GM10266 (cell line): ENCODE measurements around the gene UBA7.

Source experiments
- DNase-seq: peaks from one replicate; pipeline ENCODE4 v3.0.0; 2012; ENCODE audit errors: extremely low spot score
- CTCF ChIP-seq: IDR thresholded peaks from 2 replicates; pipeline ENCODE4 v1.5.1; 2012; ENCODE audit warnings: mild to moderate bottlenecking, low read depth; ENCODE audit not compliant: control insufficient read depth, insufficient read depth; ENCODE audit errors: missing control alignments

Gene UBA7, protein sequence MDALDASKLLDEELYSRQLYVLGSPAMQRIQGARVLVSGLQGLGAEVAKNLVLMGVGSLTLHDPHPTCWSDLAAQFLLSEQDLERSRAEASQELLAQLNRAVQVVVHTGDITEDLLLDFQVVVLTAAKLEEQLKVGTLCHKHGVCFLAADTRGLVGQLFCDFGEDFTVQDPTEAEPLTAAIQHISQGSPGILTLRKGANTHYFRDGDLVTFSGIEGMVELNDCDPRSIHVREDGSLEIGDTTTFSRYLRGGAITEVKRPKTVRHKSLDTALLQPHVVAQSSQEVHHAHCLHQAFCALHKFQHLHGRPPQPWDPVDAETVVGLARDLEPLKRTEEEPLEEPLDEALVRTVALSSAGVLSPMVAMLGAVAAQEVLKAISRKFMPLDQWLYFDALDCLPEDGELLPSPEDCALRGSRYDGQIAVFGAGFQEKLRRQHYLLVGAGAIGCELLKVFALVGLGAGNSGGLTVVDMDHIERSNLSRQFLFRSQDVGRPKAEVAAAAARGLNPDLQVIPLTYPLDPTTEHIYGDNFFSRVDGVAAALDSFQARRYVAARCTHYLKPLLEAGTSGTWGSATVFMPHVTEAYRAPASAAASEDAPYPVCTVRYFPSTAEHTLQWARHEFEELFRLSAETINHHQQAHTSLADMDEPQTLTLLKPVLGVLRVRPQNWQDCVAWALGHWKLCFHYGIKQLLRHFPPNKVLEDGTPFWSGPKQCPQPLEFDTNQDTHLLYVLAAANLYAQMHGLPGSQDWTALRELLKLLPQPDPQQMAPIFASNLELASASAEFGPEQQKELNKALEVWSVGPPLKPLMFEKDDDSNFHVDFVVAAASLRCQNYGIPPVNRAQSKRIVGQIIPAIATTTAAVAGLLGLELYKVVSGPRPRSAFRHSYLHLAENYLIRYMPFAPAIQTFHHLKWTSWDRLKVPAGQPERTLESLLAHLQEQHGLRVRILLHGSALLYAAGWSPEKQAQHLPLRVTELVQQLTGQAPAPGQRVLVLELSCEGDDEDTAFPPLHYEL

GRCh38 chr3:49813497-49814174 lies at the start of gene UBA7:
TSS of gene UBA7 (minus strand) at chr3:49813953. CDS start at chr3:49813787, 166 bp downstream.
- DNase-seq: peak; percentile 75
- no peak for TF ChIP-seq CTCF

- no peak for DNase-seq
- no peak for TF ChIP-seq CTCF
These were observed 46.0 kb upstream of the UBA7 start for GRCh38 chr3:49859576-49860305.

DNA sequence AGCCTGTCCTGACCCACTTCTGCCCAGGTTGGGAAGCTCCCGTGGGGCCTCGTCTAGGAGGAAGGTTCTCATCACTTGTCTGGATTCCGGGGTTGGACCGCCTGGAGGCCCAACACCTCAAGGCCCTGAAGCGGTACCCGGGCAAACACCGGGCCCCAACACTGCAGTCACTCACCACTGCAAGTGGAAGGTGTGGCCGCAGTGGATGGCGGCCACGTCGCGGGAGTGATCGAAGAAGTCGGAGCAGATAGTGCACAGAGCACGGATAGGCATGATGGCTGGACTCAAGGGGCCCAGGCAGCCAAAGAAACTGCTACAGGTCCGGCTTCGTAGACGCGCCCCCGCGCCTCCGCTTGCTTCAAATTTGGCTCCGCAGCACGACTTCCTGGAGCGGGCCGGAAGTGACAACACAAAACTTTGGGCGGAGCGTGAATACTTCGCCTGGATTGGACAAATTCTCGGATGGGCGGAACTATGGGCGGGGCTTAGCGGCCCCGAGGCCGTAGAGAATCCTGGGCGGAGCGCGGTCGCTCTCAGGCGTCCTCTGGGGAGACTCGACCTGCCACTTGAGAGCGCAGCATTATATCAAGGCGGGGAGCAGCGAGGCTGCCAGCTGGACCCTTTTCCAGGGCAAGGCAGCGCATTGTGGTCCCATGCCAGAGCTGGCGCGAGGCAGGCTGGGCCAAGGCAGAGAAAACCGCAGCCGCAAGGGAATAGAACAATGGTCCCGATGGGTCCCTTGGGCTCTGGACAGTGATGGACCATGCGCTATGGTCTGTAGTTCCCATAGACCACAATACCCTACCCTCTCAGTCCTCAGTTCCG lies 42.6 kb upstream of the UBA7 start, which contains the start of gene TRAIP:
Gene TRAIP (minus strand): TSS at position 384 of the 825 bp plus-strand sequence. CDS start 111 bp downstream, at position 273.
- no peak for TF ChIP-seq CTCF
- peak; percentile 98 for DNase-seq

GRCh38 chr3:49855662-49856061 lies 41.9 kb upstream of the UBA7 start:
- no peak for DNase-seq

GRCh38 chr3:49845694-49846093 lies 31.9 kb upstream of the UBA7 start:
- TF ChIP-seq CTCF: no peak
- DNase-seq: no peak

More at GRCh38 chr3:49855662-49856061, 41.9 kb upstream of the UBA7 start:
- no peak for TF ChIP-seq CTCF
